ENCODE results near the gene ADGRE3.
"Not testable (repeated sequence)": the region's sequence is repeated elsewhere in the genome, so short reads cannot be mapped to it uniquely, and the experiment has no call there.

Gene ADGRE3

DNA sequence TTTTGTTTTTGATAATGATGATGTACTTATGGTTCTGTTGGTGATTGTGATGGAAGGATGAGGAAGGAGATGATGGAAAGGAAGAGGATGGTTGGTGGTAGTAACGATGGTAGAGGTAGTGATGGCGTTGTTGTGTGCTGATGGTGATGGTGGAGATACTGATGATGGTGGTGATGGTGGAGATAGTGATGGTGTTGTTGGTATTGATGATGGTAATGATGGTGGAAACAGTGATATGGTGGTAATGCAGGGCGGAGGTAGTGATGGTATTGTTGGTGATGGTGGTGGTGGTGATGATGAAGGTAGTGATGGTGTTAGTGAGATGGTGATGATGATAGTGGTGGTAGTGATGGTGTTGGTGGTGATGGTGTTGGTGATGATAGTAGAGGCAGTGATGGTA lies 79.1 kb downstream of the ADGRE3 start:
- DNase-seq: no peak

DNA sequence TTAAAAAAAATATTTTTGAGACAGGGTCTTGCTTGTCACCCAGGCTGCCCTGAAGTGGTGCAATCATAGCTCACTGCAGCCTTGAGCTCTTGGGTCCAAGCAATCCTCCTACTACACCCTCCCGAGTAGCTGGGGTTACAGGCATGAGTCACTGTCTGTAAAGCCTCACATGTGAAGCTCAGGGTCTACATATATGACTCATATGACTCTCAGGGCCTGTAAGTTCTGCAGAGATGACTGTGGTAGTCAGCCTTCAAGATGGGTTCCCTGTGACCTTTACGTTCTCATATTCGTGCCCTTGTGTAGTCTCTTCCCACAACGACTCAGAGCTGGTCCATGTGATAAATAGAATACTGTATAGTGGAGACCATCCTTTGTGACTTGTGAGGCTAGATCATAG lies 85.2 kb downstream of the ADGRE3 start:
- not testable (repeated sequence) for DNase-seq

DNA sequence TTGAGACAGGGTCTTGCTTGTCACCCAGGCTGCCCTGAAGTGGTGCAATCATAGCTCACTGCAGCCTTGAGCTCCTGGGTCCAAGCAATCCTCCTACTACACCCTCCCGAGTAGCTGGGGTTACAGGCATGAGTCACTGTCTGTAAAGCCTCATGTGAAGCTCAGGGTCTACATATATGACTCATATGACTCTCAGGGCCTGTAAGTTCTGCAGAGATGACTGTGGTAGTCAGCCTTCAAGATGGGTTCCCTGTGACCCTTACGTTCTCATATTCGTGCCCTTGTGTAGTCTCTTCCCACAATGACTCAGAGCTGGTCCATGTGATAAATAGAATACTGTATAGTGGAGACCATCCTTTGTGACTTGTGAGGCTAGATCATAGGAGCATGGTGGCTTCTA lies 89.5 kb downstream of the ADGRE3 start:
- DNase-seq: not testable (repeated sequence)

- DNase-seq: not testable (repeated sequence)
Observed at GRCh38 chr19:14584372-14584771, 90.3 kb downstream of the ADGRE3 start.

DNA sequence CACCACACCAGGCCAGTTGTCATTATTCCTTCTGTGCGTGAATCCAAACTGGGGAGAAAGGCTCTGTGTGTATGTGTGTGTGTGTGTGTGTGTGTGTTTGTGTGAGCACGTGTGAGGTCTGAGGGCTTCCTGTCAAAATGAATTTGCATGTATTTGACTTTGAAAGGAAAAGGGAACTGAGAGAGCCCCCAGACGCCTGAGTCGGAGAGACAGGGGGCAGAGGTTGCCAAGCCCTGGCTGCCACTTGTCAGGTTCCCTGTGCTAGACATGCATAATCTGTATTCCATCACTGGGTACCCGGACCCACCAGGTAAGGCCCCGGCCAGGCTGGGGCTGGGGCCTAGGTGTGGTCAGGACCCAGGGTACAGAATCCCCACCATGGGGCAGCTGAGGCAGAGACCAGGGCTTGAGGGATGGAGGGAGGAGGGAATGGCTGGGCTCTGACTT lies 91.7 kb downstream of the ADGRE3 start, which contains the start of gene CLEC17A:
TSS of gene CLEC17A (plus strand) at position 191 of the 447 bp plus-strand sequence. CDS start at position 268, 77 bp downstream.
- DNase-seq: no peak

DNA sequence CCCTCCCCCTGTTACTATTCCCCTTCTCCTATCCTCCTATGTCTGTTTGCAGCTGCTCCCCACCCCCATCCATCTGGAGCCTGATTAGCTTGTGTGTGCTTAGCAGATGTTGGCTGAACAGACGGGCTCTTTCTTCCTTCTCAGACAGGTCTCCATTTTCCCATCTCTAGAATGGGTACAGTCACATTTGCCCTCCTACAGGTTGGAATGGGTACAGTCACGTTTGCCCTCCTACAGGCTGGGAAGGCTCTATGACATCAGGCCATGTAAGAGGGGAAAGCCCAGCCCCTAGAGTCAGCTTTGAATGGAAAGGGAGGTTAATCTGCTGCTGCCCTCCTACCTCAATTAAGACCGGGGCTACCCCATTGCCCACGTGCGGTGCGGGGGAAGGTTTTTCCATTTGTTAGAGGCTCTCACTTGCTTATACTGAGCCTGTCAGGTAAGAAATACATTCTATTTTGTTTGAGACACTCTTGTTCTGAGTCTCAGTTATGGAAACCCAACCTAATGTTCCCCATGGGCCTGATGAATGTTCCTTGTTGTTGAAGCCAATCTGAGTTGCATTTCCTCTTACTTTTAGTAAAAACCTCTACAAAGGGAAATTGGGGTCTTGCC lies 93.9 kb downstream of the ADGRE3 start:
- DNase-seq: no peak

DNA sequence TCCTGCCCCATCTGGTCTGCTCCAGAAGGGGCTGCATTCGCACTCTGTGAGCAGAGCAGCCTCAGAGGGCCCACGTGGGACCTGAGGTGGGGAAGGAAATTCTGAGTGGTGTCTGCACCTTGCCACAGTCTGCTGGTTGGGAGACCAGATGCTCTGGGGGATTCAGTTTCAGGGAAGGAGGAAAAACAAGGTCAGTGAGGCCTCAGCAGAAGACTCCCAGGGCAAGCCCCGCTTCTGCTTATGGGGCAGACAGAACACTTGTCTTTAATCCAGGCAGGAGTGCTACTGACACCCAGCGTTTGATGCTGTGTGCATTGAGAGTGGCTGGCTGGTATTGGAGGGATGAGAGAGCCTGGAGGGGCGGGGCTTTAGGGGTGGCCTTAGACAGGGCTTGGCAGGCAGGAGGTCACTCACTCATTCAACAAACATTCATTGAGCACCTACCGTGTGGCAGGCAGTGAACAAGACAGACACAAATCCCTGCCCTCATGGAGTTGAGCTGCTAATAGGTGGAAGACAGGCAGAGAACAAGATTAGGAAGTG lies 96.7 kb downstream of the ADGRE3 start:
- DNase-seq: no peak

DNA sequence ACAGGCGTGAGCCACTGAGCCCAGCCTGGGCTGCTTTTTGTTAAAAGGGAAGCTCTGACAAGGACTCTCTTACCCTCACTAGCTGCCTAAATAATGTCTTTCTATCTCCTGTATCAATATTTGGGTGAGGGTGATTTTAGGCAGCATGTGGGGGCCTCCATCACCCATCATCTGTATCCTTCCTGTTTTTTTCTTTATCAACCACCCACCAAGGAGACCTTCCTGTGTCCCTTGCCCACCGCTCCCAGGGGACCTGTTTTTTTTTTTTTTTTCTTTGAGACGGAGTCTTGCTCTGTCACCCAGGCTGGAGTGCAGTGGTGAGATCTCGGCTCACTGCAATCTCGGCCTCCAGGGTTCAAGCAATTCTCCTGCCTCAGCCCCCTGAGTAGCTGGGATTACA lies 97.4 kb downstream of the ADGRE3 start:
- DNase-seq: no peak

DNA sequence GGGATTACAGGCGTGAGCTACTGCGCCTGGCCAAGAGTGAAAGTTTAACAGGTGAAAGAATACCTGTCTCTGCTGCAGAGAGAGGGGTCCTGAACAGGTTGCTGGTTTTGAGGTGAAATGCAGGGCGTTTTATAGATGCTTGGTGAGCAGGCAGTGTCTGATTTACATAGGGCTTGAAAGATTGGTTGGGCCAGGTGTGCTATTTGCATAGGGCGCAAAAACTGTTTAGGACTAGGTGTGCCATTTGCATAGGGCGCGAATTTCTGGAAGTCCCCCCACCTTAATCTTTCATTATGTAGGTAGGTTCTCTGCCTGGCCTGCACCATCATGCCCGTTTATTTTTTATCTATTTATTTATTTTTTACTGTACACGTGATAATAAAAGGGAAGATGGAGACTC lies 98.3 kb downstream of the ADGRE3 start:
- DNase-seq: no peak

DNA sequence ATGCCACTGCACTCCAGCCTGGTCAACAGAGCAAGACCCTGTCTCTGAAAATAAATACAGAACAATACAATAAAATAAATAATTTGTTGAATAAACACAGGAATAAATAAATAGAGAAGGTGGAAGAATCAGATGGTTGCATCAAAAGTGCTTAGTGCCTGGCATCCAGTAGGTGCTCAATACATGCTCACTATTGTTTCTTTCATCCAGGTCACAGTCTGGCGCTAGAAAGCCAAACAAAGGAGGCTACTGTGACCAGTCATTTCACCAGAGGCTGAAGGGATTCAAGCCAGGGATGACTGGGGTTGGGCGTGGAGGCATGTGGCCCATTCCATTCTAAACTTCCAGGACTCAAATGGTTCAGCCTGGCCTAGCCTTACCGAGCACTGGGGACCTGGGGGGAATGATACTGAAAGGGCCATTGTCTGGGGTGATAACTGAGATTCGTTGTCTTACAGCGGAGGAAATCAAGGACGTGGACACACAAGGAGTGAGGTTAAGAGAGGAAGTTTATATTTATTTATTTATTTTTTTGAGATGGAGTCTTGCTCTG lies 99.1 kb downstream of the ADGRE3 start:
- no peak for DNase-seq

GRCh38 chr19:14571695-14572490 lies 102.8 kb downstream of the ADGRE3 start, which contains the start of gene NDUFB7:
NDUFB7 (minus strand) TSS chr19:14572066; CDS start chr19:14572000, 66 bp downstream.
- DNase-seq: peak; percentile 94

- DNase-seq: no peak
Observed at GRCh38 chr19:14570864-14571527, 103.6 kb downstream of the ADGRE3 start.
